Activated T-cell treated with anti-CD3 and anti-CD28 coated beads, Interleukin-2, amount 50 U/mL, for 24 hours (primary cell): ENCODE measurements around the gene TSPAN18.

Experiments
- DNase-seq: peaks from one replicate; pipeline ENCODE4 v3.0.0-alpha.2; 2020
- H3K27ac Mint-ChIP-seq: 2 replicates; pipeline ENCODE4 v1.8.0; 2020; ENCODE audit warnings: mild to moderate bottlenecking, mixed read lengths
- H3K27me3 Mint-ChIP-seq: 2 replicates; pipeline ENCODE4 v1.8.0; 2020; ENCODE audit warnings: mixed read lengths
- H3K36me3 Mint-ChIP-seq: 2 replicates; pipeline ENCODE4 v1.8.0; 2020; ENCODE audit warnings: low read depth, mixed read lengths
- H3K4me1 Mint-ChIP-seq: 2 replicates; pipeline ENCODE4 v1.8.0; 2020; ENCODE audit warnings: low read depth, mixed read lengths
- H3K4me3 Mint-ChIP-seq: 2 replicates; pipeline ENCODE4 v1.8.0; 2020; ENCODE audit warnings: mild to moderate bottlenecking, moderate library complexity, mixed read lengths
- H3K9me3 Mint-ChIP-seq: 2 replicates; pipeline ENCODE4 v1.8.0; 2020; ENCODE audit warnings: mixed read lengths

TSPAN18 gene

GRCh38 chr11:44701276-44701675 is 25.5 kb upstream of the TSPAN18 start:
- Mint-ChIP-seq H3K9me3 (peaks cover 4% of the 10 kb centered on the region), H3K27ac (no peak overlapping the region), H3K27me3 (no peaks in the 10 kb centered on the region), H3K4me3 (no peak overlapping the region), H3K4me1 (no peaks in the 10 kb centered on the region), H3K36me3 (no peaks in the 10 kb centered on the region)
- no peak for DNase-seq

GRCh38 chr11:44702889-44703288 is 23.9 kb upstream of the TSPAN18 start:
- H3K9me3 Mint-ChIP-seq = peaks cover 5% of the 10 kb centered on the region
- H3K27me3 Mint-ChIP-seq = no peaks in the 10 kb centered on the region
- DNase-seq = no peak
- no peak overlapping the region for H3K4me3 Mint-ChIP-seq
- H3K4me1 Mint-ChIP-seq = no peaks in the 10 kb centered on the region
- no peak overlapping the region for H3K27ac Mint-ChIP-seq
- H3K36me3 Mint-ChIP-seq = no peaks in the 10 kb centered on the region

- DNase-seq = no peak
- peaks cover 5% of the 10 kb centered on the region for H3K9me3 Mint-ChIP-seq
- H3K27me3 Mint-ChIP-seq = no peaks in the 10 kb centered on the region
- H3K4me3 Mint-ChIP-seq = no peak overlapping the region
- peaks cover 21% of the 10 kb centered on the region for H3K4me1 Mint-ChIP-seq
- H3K27ac Mint-ChIP-seq = no peak overlapping the region
- no peaks in the 10 kb centered on the region for H3K36me3 Mint-ChIP-seq
Measured at GRCh38 chr11:44707094-44707493, 19.7 kb upstream of the TSPAN18 start.

GRCh38 chr11:44708009-44708408 is 18.8 kb upstream of the TSPAN18 start:
- no peaks in the 10 kb centered on the region for H3K27me3 Mint-ChIP-seq
- H3K4me1 Mint-ChIP-seq = peaks cover 21% of the 10 kb centered on the region
- DNase-seq = no peak
- no peak overlapping the region for H3K27ac Mint-ChIP-seq
- peaks cover 5% of the 10 kb centered on the region for H3K9me3 Mint-ChIP-seq
- H3K36me3 Mint-ChIP-seq = no peaks in the 10 kb centered on the region
- no peak overlapping the region for H3K4me3 Mint-ChIP-seq

- no peak for DNase-seq
- no peak overlapping the region for H3K27ac Mint-ChIP-seq
- H3K9me3 Mint-ChIP-seq = peaks cover 4% of the 10 kb centered on the region
- H3K27me3 Mint-ChIP-seq = no peaks in the 10 kb centered on the region
- peaks cover 21% of the 10 kb centered on the region for H3K4me1 Mint-ChIP-seq
- H3K36me3 Mint-ChIP-seq = no peaks in the 10 kb centered on the region
- no peak overlapping the region for H3K4me3 Mint-ChIP-seq
Measured at GRCh38 chr11:44708523-44709280, 18.1 kb upstream of the TSPAN18 start.

- Mint-ChIP-seq H3K36me3 (no peaks in the 10 kb centered on the region), H3K9me3 (peaks cover 2% of the 10 kb centered on the region)
Measured at GRCh38 chr11:44709281-44709562, 17.5 kb upstream of the TSPAN18 start.

GRCh38 chr11:44709966-44710365 is 16.8 kb upstream of the TSPAN18 start:
- Mint-ChIP-seq H3K9me3 (peaks cover 2% of the 10 kb centered on the region), H3K27me3 (no peaks in the 10 kb centered on the region), H3K4me3 (no peak overlapping the region), H3K36me3 (no peaks in the 10 kb centered on the region), H3K4me1 (peaks cover 21% of the 10 kb centered on the region), H3K27ac (no peak overlapping the region)
- DNase-seq = no peak

More at GRCh38 chr11:44709281-44709562, 17.5 kb upstream of the TSPAN18 start:
- Mint-ChIP-seq H3K27ac (no peak overlapping the region), H3K27me3 (no peaks in the 10 kb centered on the region), H3K4me3 (no peak overlapping the region), H3K4me1 (peaks cover 21% of the 10 kb centered on the region)
- DNase-seq = no peak

GRCh38 chr11:44711113-44711786 is 15.5 kb upstream of the TSPAN18 start:
- Mint-ChIP-seq H3K27ac (no peak overlapping the region), H3K4me3 (no peak overlapping the region), H3K27me3 (no peaks in the 10 kb centered on the region), H3K9me3 (peaks cover 2% of the 10 kb centered on the region), H3K36me3 (no peaks in the 10 kb centered on the region), H3K4me1 (peaks cover 21% of the 10 kb centered on the region)
- no peak for DNase-seq

GRCh38 chr11:44711787-44712608 is 14.8 kb upstream of the TSPAN18 start:
- peaks cover 21% of the 10 kb centered on the region for H3K4me1 Mint-ChIP-seq
- H3K9me3 Mint-ChIP-seq = peaks cover 2% of the 10 kb centered on the region
- no peak for DNase-seq
- H3K36me3 Mint-ChIP-seq = no peaks in the 10 kb centered on the region
- no peaks in the 10 kb centered on the region for H3K27me3 Mint-ChIP-seq
- H3K27ac Mint-ChIP-seq = no peak overlapping the region
- H3K4me3 Mint-ChIP-seq = no peak overlapping the region

GRCh38 chr11:44713022-44713421 is 13.7 kb upstream of the TSPAN18 start:
- Mint-ChIP-seq H3K4me1 (peaks cover 21% of the 10 kb centered on the region), H3K9me3 (no peaks in the 10 kb centered on the region), H3K27me3 (no peaks in the 10 kb centered on the region)

GRCh38 chr11:44716256-44716655 is 10.5 kb upstream of the TSPAN18 start:
- Mint-ChIP-seq H3K9me3 (no peaks in the 10 kb centered on the region), H3K4me1 (peaks cover 6% of the 10 kb centered on the region), H3K4me3 (no peak overlapping the region), H3K36me3 (no peaks in the 10 kb centered on the region), H3K27ac (no peak overlapping the region), H3K27me3 (no peaks in the 10 kb centered on the region)
- no peak for DNase-seq

More at GRCh38 chr11:44713022-44713421, 13.7 kb upstream of the TSPAN18 start:
- Mint-ChIP-seq H3K4me3 (no peak overlapping the region), H3K27ac (no peak overlapping the region), H3K36me3 (no peaks in the 10 kb centered on the region)
- no peak for DNase-seq

- H3K27me3 Mint-ChIP-seq = no peaks in the 10 kb centered on the region
- no peak for DNase-seq
- no peaks in the 10 kb centered on the region for H3K9me3 Mint-ChIP-seq
- H3K4me1 Mint-ChIP-seq = no peaks in the 10 kb centered on the region
- H3K27ac Mint-ChIP-seq = no peak overlapping the region
- no peak overlapping the region for H3K4me3 Mint-ChIP-seq
- no peaks in the 10 kb centered on the region for H3K36me3 Mint-ChIP-seq
Measured at GRCh38 chr11:44718057-44718456, 8.7 kb upstream of the TSPAN18 start.

- Mint-ChIP-seq H3K9me3 (no peaks in the 10 kb centered on the region), H3K4me3 (no peak overlapping the region), H3K27ac (no peak overlapping the region), H3K4me1 (no peaks in the 10 kb centered on the region), H3K27me3 (no peaks in the 10 kb centered on the region), H3K36me3 (no peaks in the 10 kb centered on the region)
- DNase-seq = no peak
Measured at GRCh38 chr11:44718612-44719390, 8.0 kb upstream of the TSPAN18 start.

- Mint-ChIP-seq H3K27me3 (peaks cover 16% of the 10 kb centered on the region), H3K36me3 (no peaks in the 10 kb centered on the region), H3K4me1 (peaks cover 34% of the 10 kb centered on the region), H3K4me3 (no peak overlapping the region), H3K27ac (no peak overlapping the region), H3K9me3 (no peaks in the 10 kb centered on the region)
- no peak for DNase-seq
Measured at GRCh38 chr11:44725016-44725685, 1.6 kb upstream of the TSPAN18 start.
